DND-41 (cell line): ENCODE data around the gene RNF213.

Experiments
- ATAC-seq: fragments of 200-7000 bp; cut with Tn5 transposase; 3 replicates; pipeline ENCODE4 v1.9.1; 2021; ENCODE audit warnings: low read depth; ENCODE audit not compliant: insufficient read depth
- DNase-seq: peaks from one replicate; pipeline ENCODE4 v3.0.0-alpha.2; 2020
- H2AFZ ChIP-seq: 2 replicates; pipeline ENCODE4 v1.6.0; 2012; ENCODE audit warnings: low read depth, low read length
- H3K27ac ChIP-seq: 2 replicates; pipeline ENCODE4 v1.5.1; 2012; ENCODE audit warnings: low read length, inconsistent platforms
- H3K27me3 ChIP-seq: fragments of 200-600 bp; sonication (generic); 2 replicates; pipeline ENCODE4 v1.6.0; 2012; ENCODE audit warnings: low read length, mild to moderate bottlenecking, inconsistent platforms; ENCODE audit not compliant: insufficient read depth, poor library complexity
- H3K36me3 ChIP-seq: 2 replicates; pipeline ENCODE4 v1.5.1; 2012; ENCODE audit warnings: low read length, inconsistent platforms; ENCODE audit not compliant: insufficient read depth
- H3K4me1 ChIP-seq: 2 replicates; pipeline ENCODE4 v1.5.1; 2012; ENCODE audit warnings: mild to moderate bottlenecking, low read length; ENCODE audit not compliant: insufficient read depth
- H3K4me2 ChIP-seq: 2 replicates; pipeline ENCODE4 v1.6.0; 2012; ENCODE audit warnings: mild to moderate bottlenecking, moderate library complexity, low read length, inconsistent platforms; ENCODE audit not compliant: insufficient read depth
- H3K4me3 ChIP-seq, 2 experiments: fragments of 200-600 bp in 1 of 2; shearing (Covaris generic) in 1 of 2; 2 replicates each; pipeline ENCODE4 v1.5.1; 2012 to 2016; ENCODE audit warnings: inconsistent platforms in 2 of 2, low read length in 2 of 2, mild to moderate bottlenecking in 2 of 2, low read depth in 1 of 2, moderate library complexity in 1 of 2
- H3K79me2 ChIP-seq: 2 replicates; pipeline ENCODE4 v1.6.0; 2012; ENCODE audit warnings: low read length, inconsistent platforms; ENCODE audit not compliant: insufficient read depth
- H3K9ac ChIP-seq: 2 replicates; pipeline ENCODE4 v1.6.0; 2012; ENCODE audit warnings: low read depth, mild to moderate bottlenecking, inconsistent platforms, low read length, moderate library complexity
- H3K9me3 ChIP-seq: 2 replicates; pipeline ENCODE4 v1.5.1; 2012; ENCODE audit warnings: low read length, moderate library complexity, mild to moderate bottlenecking, inconsistent platforms; ENCODE audit not compliant: insufficient read depth, severe bottlenecking
- H4K20me1 ChIP-seq: 2 replicates; pipeline ENCODE4 v1.6.0; 2012; ENCODE audit warnings: low read length; ENCODE audit not compliant: insufficient read depth
- CTCF ChIP-seq: IDR thresholded peaks from 2 replicates; pipeline ENCODE4 v1.5.1; 2012; ENCODE audit warnings: borderline replicate concordance, low read length, moderate library complexity, mild to moderate bottlenecking; ENCODE audit not compliant: poor library complexity, severe bottlenecking; ENCODE audit errors: extremely low read depth
- EZH2 ChIP-seq: IDR thresholded peaks from 3 replicates; pipeline ENCODE4 v1.6.1; 2012; ENCODE audit warnings: borderline replicate concordance, low read depth, mild to moderate bottlenecking, moderate library complexity, low read length, inconsistent platforms; ENCODE audit not compliant: severe bottlenecking

RNF213 gene

GRCh38 chr17:80225230-80225629 lies 35.4 kb upstream of the RNF213 start:
- Histone ChIP-seq H3K4me2 (no peak overlapping the region), H4K20me1 (peaks cover 7% of the 10 kb centered on the region), H3K4me1 (no peaks in the 10 kb centered on the region), H3K36me3 (no peaks in the 10 kb centered on the region), H3K9ac (no peak overlapping the region), H3K27ac (no peak overlapping the region), H3K9me3 (no peaks in the 10 kb centered on the region), H2AFZ (no peak overlapping the region), H3K4me3 (no peak overlapping the region), H3K79me2 (no peaks in the 10 kb centered on the region), H3K27me3 (no peaks in the 10 kb centered on the region)
- no peak for TF ChIP-seq CTCF
- TF ChIP-seq EZH2: no peak
- no peak for DNase-seq
- no peak for ATAC-seq

GRCh38 chr17:80227156-80227555 lies 33.5 kb upstream of the RNF213 start:
- Histone ChIP-seq H3K4me1 (no peaks in the 10 kb centered on the region), H3K4me3 (no peak overlapping the region), H4K20me1 (peaks cover 7% of the 10 kb centered on the region), H3K79me2 (no peaks in the 10 kb centered on the region), H3K27ac (no peak overlapping the region), H3K27me3 (no peaks in the 10 kb centered on the region), H3K9ac (no peak overlapping the region), H2AFZ (no peak overlapping the region), H3K4me2 (no peak overlapping the region), H3K36me3 (no peaks in the 10 kb centered on the region), H3K9me3 (peaks cover 2% of the 10 kb centered on the region)
- no peak for TF ChIP-seq EZH2
- ATAC-seq (no peak), DNase-seq (no peak)

GRCh38 chr17:80227666-80228065 lies 33.0 kb upstream of the RNF213 start:
- no peak overlapping the region for H3K4me2 ChIP-seq
- no peak for TF ChIP-seq CTCF
- no peak for TF ChIP-seq EZH2
- no peaks in the 10 kb centered on the region for H3K79me2 ChIP-seq
- no peaks in the 10 kb centered on the region for H3K36me3 ChIP-seq
- no peaks in the 10 kb centered on the region for H3K4me1 ChIP-seq
- no peak overlapping the region for H3K27ac ChIP-seq
- H3K9me3 ChIP-seq: peaks cover 7% of the 10 kb centered on the region
- H3K27me3 ChIP-seq: no peaks in the 10 kb centered on the region
- no peak overlapping the region for H2AFZ ChIP-seq
- no peak for ATAC-seq
- no peak overlapping the region for H3K4me3 ChIP-seq
- no peak for DNase-seq
- H4K20me1 ChIP-seq: peaks cover 4% of the 10 kb centered on the region
- no peak overlapping the region for H3K9ac ChIP-seq

- Histone ChIP-seq H3K4me3 (no peak overlapping the region), H3K4me1 (no peaks in the 10 kb centered on the region), H3K36me3 (no peaks in the 10 kb centered on the region), H3K9me3 (peaks cover 14% of the 10 kb centered on the region), H4K20me1 (peaks cover 3% of the 10 kb centered on the region), H3K27me3 (no peaks in the 10 kb centered on the region), H2AFZ (no peak overlapping the region), H3K9ac (no peak overlapping the region), H3K4me2 (no peak overlapping the region), H3K27ac (no peak overlapping the region), H3K79me2 (no peaks in the 10 kb centered on the region)
- no peak for TF ChIP-seq CTCF
- no peak for TF ChIP-seq EZH2
- ATAC-seq (no peak), DNase-seq (no peak)
Observed at GRCh38 chr17:80228477-80228876, 32.2 kb upstream of the RNF213 start.
